Uterus (tissue), 4 donors: ENCODE measurements around the gene OR5H6. TPM values are rescaled to one million over a fixed set of nuclear protein-coding genes. Genes with fewer than 3 reads are reported as not detected.
"Not testable (repeated sequence)": the region's sequence is repeated elsewhere in the genome, so short reads cannot be mapped to it uniquely, and the experiment has no call there.

Source experiments
- DNase-seq, 2 donors: peaks; one replicate each; pipeline ENCODE4 v3.0.0-alpha.2; 2019 to 2020
- H3K27ac ChIP-seq, 2 donors: fragments of 200-600 bp; sonication (generic); 1 replicate in 1 of 2; 2 replicates in 1 of 2; pipeline ENCODE4 v1.5.1; 2016 to 2018
- H3K27me3 ChIP-seq, 2 donors: fragments of 200-600 bp; sonication (generic); one replicate each; pipeline ENCODE4 v1.5.1; 2018 to 2019; ENCODE audit warnings: control low read depth in 1 of 2
- H3K36me3 ChIP-seq, 2 donors: fragments of 200-600 bp; sonication (generic); one replicate each; pipeline ENCODE4 v1.5.1; 2019; ENCODE audit warnings: control low read depth in 1 of 2
- H3K4me1 ChIP-seq, 2 donors: fragments of 200-600 bp; sonication (generic); one replicate each; pipeline ENCODE4 v1.5.1; 2018 to 2019; ENCODE audit warnings: control low read depth in 1 of 2
- H3K4me3 ChIP-seq, 2 donors: fragments of 200-600 bp; sonication (generic); 1 replicate in 1 of 2; 2 replicates in 1 of 2; pipeline ENCODE4 v1.5.1; 2018 to 2019; ENCODE audit warnings: mild to moderate bottlenecking in 1 of 2
- H3K9me3 ChIP-seq, 2 donors: fragments of 200-600 bp; sonication (generic); one replicate each; pipeline ENCODE4 v1.5.1; 2019; ENCODE audit warnings: control low read depth in 1 of 2
- CTCF ChIP-seq, 4 experiments: fragments of 200-600 bp in 2 of 4; fragments of 450-650 bp in 2 of 4; sonication (generic) in 2 of 4; IDR thresholded peaks; one replicate each; pipeline ENCODE4 v1.5.1; 2016 to 2019; ENCODE audit warnings: antibody characterized with exemption in 4 of 4, mild to moderate bottlenecking in 2 of 4, moderate library complexity in 1 of 4
- POLR2A ChIP-seq, 2 donors: fragments of 450-650 bp; IDR thresholded peaks; one replicate each; pipeline ENCODE4 v1.6.1; 2016; ENCODE audit warnings: antibody characterized with exemption in 2 of 2, mild to moderate bottlenecking in 1 of 2, moderate library complexity in 1 of 2
- intact Hi-C: fragments of 100-400 bp; cut with DNase I; formaldehyde crosslinking; loops from one replicate; pipeline ENCODE4 v1.15.1; 2023; ENCODE audit warnings: low total_unique reads
- total RNA-seq, 4 donors: library from RNA; depleted of rRNA in 3 of 4; stranded (reverse); fragments of >200 nt in 3 of 4; gene quantifications; one replicate each; pipeline versions ENCODE4 v1.1.0 to v1.2.4, GENCODE V29; 2014 to 2023
- donor health status: DM: yes; HTN: yes; CAD: no.

Gene OR5H6
- total RNA-seq, 4 donors from 2014 or later = not detected

GRCh38 chr3:98240131-98240530 is 23.9 kb upstream of the OR5H6 start:
- Histone ChIP-seq H3K27me3 (no peaks in the 10 kb centered on the region), H3K4me1 (no peaks in the 10 kb centered on the region), H3K4me3 (no peak overlapping the region), H3K9me3 (no peaks in the 10 kb centered on the region), H3K27ac (no peak overlapping the region), H3K36me3 (no peaks in the 10 kb centered on the region)
- TF ChIP-seq POLR2A (IDR thresholded peaks at IDR 0.05) (no peak), CTCF (IDR thresholded peaks at IDR 0.05) (no peak)
- intact Hi-C loops = no loop called here
- no peak for DNase-seq

- no peaks in the 10 kb centered on the region for H3K36me3 ChIP-seq
- H3K27ac ChIP-seq = no peak overlapping the region
- no peak overlapping the region for H3K4me3 ChIP-seq
- TF ChIP-seq CTCF (IDR thresholded peaks at IDR 0.05) (no peak), POLR2A (IDR thresholded peaks at IDR 0.05) (no peak)
- intact Hi-C loops = no loop called here
- no peaks in the 10 kb centered on the region for H3K4me1 ChIP-seq
- no peaks in the 10 kb centered on the region for H3K27me3 ChIP-seq
- H3K9me3 ChIP-seq = no peaks in the 10 kb centered on the region
- no peak for DNase-seq
Observed at GRCh38 chr3:98242155-98242554, 21.9 kb upstream of the OR5H6 start.

- no peak overlapping the region for H3K27ac ChIP-seq
- no peaks in the 10 kb centered on the region for H3K27me3 ChIP-seq
- no peak for TF ChIP-seq CTCF (IDR thresholded peaks at IDR 0.05)
- TF ChIP-seq POLR2A (IDR thresholded peaks at IDR 0.05) = no peak
- no peaks in the 10 kb centered on the region for H3K36me3 ChIP-seq
- intact Hi-C loops = no loop called here
- H3K9me3 ChIP-seq = no peaks in the 10 kb centered on the region
- H3K4me1 ChIP-seq = no peaks in the 10 kb centered on the region
- DNase-seq = no peak
- no peak overlapping the region for H3K4me3 ChIP-seq
Observed at GRCh38 chr3:98243843-98244242, 20.2 kb upstream of the OR5H6 start.

- no peak overlapping the region for H3K4me3 ChIP-seq
- no peaks in the 10 kb centered on the region for H3K27me3 ChIP-seq
- H3K36me3 ChIP-seq = no peaks in the 10 kb centered on the region
- intact Hi-C loops = no loop called here
- DNase-seq = no peak
- H3K9me3 ChIP-seq = no peaks in the 10 kb centered on the region
- H3K27ac ChIP-seq = no peak overlapping the region
- TF ChIP-seq CTCF (IDR thresholded peaks at IDR 0.05) (no peak), POLR2A (IDR thresholded peaks at IDR 0.05) (no peak)
- H3K4me1 ChIP-seq = no peaks in the 10 kb centered on the region
Observed at GRCh38 chr3:98246142-98246541, 17.9 kb upstream of the OR5H6 start.

- H3K27me3 ChIP-seq, H3K4me1 ChIP-seq, DNase-seq, intact Hi-C loops, H3K4me3 ChIP-seq, H3K36me3 ChIP-seq, H3K9me3 ChIP-seq, H3K27ac ChIP-seq: not testable (repeated sequence)
Observed at GRCh38 chr3:98256026-98256425, 8.0 kb upstream of the OR5H6 start.

- no peaks in the 10 kb centered on the region for H3K36me3 ChIP-seq
- DNase-seq = no peak
- H3K9me3 ChIP-seq = no peaks in the 10 kb centered on the region
- H3K27me3 ChIP-seq = no peaks in the 10 kb centered on the region
- intact Hi-C loops = no loop called here
- H3K4me1 ChIP-seq = no peaks in the 10 kb centered on the region
- H3K27ac ChIP-seq = no peak overlapping the region
- no peak overlapping the region for H3K4me3 ChIP-seq
- no peak for TF ChIP-seq CTCF (IDR thresholded peaks at IDR 0.05)
- TF ChIP-seq POLR2A (IDR thresholded peaks at IDR 0.05) = no peak
Observed at GRCh38 chr3:98259707-98260106, 4.3 kb upstream of the OR5H6 start.
